GM19328 (cell line): ENCODE measurements around the gene SMIM35.
"Not testable (repeated sequence)": the region's sequence is repeated elsewhere in the genome, so short reads cannot be mapped to it uniquely, and the experiment has no call there.

ENCODE experiments used
- ATAC-seq: cut with Tn5 transposase; IDR thresholded peaks from one replicate; pipeline ENCODE4 v1.9.1; 2021; ENCODE audit warnings: mild to moderate bottlenecking, moderate library complexity; ENCODE audit not compliant: unreplicated experiment

The SMIM35 gene

DNA sequence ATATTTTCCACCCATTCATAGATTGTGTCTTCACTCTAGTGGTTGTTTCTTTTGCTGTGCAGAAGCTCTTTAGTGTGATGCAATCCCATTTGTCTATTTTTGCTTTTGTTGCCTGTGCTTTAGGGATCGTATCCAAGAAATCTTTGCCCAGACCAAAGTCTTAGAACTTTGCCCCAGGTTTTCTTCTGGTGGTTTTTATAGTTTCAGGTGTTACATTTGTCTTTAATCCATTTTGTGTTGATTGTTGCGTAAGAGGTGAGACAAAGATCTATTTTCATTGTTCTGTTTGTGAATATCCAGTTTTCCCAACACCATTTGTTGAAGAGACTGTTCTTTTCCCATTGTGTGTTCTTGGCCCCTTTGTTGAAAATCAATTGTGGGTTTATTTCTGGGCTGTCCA is 94.1 kb downstream of the SMIM35 start:
- ATAC-seq: no peak

GRCh38 chr11:117992136-117992535 is 94.6 kb downstream of the SMIM35 start:
- ATAC-seq: no peak

- ATAC-seq: no peak
These were observed 97.2 kb downstream of the SMIM35 start for GRCh38 chr11:117989351-117990102.

DNA sequence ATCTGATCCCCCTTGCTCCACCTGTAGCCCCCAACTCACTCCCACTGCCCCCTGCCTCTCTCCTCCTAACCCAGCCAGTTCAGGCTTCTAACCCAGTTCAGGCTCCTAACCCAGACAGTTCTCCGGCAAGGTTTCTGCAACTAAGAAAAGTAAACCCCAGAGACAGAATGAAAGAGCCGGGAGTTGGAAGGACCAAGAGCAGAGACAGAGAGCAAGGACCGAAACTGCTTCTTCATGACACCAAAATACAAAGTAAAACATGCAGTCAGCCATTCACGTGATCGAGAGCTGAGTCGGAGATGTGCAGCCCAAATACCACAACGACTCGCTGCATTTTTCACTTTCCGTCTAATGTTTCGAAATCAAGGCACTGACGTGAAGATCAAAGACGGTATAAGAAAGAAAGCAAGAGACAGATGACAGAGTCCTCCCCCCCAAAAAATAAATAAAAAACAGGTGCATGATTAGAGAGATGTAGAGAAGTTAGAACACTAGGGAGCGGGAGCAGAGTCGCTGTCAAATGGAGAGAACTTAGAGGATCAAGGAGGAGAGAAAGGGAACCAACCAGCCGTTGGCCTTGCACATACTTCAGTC is 99.7 kb downstream of the SMIM35 start:
- ATAC-seq: peak; percentile 45

DNA sequence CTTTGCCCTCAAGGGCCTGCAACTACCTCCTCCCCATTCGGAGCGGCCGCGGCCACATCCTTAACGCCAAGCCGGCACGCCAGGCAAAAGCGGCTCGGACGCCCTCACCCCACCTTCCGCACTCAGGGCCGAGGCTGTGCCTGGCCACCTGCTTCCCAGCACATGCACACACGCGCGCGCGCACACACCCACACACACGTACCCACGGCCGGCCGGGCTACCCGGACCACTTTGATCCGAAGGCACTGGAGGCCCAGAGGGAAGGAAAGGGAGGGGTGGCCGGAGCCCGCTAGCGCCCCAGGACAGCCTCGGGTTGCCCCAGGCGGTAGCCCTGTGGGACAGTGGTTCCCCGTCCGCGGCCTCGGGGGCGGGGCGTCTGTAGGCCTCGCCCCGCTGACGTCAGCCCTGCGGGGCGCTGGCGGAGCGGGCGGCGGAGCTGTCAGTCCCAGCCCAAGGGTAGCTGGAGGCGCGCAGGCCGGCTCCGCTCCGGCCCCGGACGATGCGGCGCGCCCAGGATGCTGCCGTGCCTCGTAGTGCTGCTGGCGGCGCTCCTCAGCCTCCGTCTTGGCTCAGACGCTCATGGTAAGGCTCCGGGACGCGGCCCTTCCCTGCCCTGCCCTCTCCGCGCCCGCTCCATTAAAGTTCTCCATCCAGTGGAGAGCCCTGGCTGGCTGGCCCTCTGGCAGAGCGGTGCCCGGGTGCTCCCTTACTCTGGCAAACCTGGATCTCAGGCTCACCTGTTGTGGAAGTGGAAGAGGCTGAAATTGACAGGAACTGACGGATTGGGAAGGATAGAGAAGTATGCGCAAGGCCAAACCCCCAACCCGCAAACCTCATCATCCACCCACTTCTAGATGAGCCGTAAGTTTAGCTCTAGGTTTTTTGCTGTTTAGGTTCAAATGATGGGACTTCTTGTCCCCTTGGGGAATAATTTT is 100.5 kb downstream of the SMIM35 start, which contains the start of gene IL10RA:
Gene IL10RA, plus strand, starts transcription at position 442 of the 935 bp plus-strand sequence. Its CDS starts 74 bp downstream, at position 516.
- peak; percentile 83 for ATAC-seq

- no peak for ATAC-seq
These were observed 102.3 kb downstream of the SMIM35 start for GRCh38 chr11:117984476-117984875.

- no peak for ATAC-seq
These were observed 103.6 kb downstream of the SMIM35 start for GRCh38 chr11:117983163-117983475.

DNA sequence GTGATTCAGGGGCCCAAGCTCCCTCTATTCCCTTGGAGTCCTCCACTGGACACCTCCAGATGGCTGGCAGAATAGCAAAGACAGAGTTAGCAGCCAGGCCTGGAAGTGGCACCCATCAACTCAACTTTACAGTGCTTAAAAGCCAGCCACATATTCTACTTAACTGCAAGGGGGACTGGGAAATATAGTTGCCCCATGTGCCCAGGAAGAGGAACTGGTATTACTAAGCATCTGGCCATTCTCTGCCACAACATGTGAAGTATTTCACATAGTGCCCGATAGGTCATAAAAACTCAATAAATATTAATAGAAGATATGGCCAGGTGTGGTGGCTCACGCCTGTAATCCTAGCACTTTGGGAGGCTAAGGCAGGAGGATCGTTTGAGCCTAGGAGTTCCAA is 106.0 kb downstream of the SMIM35 start:
- no peak for ATAC-seq

- ATAC-seq: no peak
These were observed 106.5 kb downstream of the SMIM35 start for GRCh38 chr11:117980280-117980679.

- ATAC-seq: no peak
These were observed 107.1 kb downstream of the SMIM35 start for GRCh38 chr11:117979481-117980211.

- no peak for ATAC-seq
These were observed 107.8 kb downstream of the SMIM35 start for GRCh38 chr11:117978991-117979390.

GRCh38 chr11:117978291-117978910 is 108.4 kb downstream of the SMIM35 start:
- not testable (repeated sequence) for ATAC-seq

DNA sequence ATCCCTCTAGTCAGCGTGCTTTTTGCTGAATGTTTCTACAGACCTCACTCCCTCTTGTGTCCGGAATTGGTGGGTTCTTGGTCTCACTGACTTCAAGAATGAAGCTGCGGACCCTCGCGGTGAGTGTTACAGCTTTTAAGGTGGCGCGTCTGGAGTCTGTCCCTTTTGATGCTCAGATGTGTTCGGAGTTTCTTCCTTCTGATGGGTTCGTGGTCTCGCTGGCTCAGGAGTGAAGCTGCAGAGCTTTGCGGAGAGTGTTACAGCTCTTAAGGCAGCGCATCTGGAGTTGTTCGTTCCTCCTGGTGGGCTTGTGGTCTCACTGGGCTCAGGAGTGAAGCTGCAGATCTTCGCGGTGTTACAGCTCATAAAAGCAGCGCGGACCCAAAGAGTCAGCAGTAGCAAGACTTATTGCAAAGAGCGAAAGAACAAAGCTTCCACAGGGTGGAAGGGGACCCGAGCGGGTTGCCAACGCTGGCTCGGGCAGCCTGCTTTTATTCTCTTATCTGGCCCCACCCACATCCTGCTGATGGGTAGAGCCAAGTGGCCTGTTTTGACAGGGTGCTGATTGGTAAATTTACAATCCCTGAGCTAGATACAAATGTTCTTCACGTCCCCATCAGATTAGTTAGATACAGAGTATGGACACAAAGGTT is 109.0 kb downstream of the SMIM35 start:
- ATAC-seq: not testable (repeated sequence)

DNA sequence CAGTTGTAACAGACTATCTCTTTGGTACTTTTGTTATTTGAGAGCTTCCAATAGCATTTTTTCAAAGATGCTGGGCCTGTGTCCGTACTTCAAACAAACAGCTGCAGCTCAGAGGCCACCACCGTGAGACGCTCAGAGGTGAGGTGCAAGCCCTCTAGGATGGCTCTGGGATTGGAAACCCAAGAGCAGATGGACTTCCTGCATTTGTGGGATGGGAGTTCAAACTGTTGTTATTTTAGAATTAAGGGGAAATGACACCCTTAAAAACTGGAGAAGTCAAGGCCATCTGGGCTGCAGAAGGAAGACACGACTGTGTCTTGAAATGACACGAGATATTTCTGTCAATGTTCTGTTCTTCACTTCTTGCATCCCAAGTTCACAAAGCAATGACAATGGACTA is 109.7 kb downstream of the SMIM35 start:
- no peak for ATAC-seq

DNA sequence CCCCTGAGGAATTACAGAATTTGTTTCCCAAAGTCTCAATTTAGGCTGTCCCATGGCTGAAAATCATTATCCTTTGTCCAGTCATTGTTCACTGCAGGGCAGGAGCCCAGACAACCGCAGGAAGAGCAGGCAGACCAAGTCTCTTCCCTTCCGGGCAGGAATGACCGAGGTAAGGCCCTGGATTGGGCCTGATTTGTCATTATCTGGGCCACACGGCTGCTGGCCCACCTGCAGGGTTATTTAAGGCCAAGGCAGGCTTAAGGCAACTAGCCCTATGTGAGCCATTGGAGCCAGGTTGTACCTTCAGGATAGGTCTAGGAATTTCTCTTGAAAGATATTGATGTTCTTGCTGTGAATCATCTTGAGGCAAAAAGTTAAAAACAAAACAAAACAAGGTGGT is 110.3 kb downstream of the SMIM35 start:
- no peak for ATAC-seq

DNA sequence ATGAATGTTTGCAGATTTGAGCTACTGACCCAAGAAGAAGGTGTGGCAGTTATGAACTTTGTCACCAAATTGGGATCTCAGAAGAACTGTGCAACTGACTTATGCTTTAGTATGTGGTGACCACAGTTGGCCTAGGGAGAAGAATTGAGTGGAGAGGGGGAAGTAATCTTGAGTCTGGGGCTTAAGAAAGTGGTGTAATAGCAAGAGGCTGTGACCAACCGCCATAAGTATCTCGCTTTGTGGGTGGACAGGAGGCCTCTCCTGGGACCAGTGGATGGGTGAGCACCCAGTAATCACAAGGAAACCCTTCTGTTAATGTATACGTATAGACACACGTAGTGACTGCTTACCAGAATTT is 113.3 kb downstream of the SMIM35 start:
- ATAC-seq: no peak

DNA sequence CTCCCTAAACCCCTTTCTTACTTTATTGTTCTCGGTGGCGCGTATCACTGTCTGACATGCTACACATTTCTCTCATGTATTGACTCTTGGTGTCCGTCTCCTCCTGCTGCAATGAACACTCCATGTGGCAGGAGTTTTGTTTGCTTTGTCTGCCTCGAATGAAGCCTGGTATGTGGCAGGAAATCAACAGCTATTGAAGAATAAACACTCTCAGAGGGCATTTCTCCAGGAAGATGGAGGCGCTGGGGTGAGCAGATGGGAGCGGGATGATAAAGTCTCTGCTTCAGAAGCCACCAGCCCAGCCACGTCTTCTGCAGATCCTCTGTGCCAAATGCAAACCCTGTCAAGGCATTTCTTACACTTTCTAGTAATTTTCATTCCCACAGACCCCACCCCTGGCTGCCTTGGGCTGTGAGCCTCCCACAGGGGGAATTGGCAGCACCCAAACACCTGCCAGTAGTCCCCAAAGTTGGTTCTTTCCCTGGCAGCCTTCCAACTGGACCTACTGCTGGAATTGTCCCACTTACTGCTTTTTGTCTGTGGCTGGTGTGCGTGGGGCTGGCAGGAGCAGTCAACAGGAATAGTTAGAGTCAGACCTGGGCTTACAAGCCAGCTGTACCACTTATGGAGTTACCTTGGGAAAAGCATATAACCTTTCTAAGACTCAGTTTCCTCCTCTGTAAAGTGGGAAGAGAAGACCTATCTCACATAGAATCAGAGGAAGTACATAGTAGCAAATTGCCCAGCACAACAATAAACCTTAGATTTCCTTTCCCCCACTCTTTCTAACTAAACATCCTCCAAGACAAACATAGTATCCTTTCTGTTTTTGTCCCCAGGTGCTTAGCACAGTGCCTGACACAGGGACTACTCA is 113.9 kb downstream of the SMIM35 start:
- ATAC-seq: no peak

DNA sequence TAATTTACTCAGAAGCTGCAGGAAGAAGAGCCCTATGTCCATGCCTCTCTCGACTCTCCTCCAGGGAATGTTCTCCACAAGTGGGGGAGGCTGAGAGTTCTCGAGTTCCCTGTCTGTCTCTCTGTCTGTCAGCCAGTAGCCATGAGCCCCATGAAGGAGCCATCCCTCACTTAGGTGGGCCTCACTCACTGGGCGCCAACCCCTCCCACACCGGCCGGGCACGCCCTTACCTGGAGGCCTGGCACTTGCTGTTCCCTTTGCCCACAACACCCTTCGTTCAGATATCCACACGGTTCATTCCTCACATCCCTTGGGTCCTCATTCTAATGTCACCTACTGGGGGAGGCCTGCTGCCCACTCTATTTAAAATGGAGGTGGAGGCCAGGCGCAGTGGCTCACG is 114.7 kb downstream of the SMIM35 start:
- no peak for ATAC-seq

DNA sequence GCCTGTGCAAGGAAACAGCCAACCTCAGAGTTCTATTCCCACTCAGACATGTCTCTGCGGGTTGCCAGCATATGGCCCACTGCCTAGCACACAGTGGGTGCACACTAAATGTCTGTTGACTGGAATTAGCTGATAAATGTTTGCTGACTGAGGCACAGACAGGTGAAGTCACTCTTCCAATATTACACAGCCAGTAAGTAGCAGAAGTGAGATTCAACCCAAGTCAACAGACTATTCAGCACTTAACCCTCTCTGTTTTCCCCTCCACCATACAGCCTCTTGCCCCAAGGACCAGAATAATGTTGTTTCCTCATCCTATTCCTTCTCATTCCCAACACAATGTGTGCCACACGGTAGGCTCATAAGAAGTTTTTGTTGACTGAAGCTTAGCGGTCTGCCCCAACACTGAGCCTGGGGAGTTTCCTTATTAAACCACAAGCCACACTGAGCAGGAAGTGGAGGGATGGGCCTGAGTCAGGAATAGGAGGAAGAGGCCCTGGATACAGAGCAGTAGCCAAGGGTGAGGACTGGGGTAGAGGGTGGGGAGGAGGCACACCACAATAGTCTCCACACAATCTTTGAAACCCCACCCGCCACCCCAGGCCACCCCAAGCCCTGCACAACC is 116.3 kb downstream of the SMIM35 start:
- ATAC-seq: no peak
